Measurements from ENCODE around the gene AKAP9. TPM values are rescaled to one million over a fixed set of nuclear protein-coding genes. Genes with fewer than 3 reads are reported as not detected.
A peak's percentile ranks its signal among the peaks of the same experiment; 100 is the strongest.
"Not testable (repeated sequence)": the region's sequence is repeated elsewhere in the genome, so short reads cannot be mapped to it uniquely, and the experiment has no call there.

Gene AKAP9
- total RNA-seq, 1 donor from 2014 or later: 35.1 TPM

DNA sequence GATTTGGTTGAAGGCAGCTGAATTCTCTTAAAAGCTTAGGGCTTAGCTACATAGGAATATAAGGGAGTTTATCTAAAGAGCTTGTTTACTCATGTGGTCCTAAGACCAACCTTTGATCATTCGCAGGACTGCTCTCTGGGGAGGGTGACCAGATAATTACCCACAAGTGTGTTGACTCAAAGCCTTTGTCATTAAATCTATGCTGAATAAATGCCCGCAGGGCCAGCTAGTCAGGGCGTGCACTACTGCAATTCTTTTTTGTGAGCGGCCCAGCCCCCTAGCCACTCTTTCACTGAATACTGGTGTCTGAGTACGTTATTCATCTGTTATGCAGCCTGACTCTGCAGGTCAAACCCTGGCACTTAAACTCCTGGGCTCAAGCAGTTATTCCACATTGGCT, 69.6 kb downstream of the AKAP9 start:
- Mint-ChIP-seq H3K27ac (ENCODE audit: unreplicated experiment) (no peak overlapping the region), H3K27me3 (ENCODE audit: low read depth) (no peaks in the 10 kb centered on the region)
- TF ChIP-seq, protein P1, sequence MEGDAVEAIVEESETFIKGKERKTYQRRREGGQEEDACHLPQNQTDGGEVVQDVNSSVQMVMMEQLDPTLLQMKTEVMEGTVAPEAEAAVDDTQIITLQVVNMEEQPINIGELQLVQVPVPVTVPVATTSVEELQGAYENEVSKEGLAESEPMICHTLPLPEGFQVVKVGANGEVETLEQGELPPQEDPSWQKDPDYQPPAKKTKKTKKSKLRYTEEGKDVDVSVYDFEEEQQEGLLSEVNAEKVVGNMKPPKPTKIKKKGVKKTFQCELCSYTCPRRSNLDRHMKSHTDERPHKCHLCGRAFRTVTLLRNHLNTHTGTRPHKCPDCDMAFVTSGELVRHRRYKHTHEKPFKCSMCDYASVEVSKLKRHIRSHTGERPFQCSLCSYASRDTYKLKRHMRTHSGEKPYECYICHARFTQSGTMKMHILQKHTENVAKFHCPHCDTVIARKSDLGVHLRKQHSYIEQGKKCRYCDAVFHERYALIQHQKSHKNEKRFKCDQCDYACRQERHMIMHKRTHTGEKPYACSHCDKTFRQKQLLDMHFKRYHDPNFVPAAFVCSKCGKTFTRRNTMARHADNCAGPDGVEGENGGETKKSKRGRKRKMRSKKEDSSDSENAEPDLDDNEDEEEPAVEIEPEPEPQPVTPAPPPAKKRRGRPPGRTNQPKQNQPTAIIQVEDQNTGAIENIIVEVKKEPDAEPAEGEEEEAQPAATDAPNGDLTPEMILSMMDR (IDR thresholded peaks at IDR 0.05): no peak

DNA sequence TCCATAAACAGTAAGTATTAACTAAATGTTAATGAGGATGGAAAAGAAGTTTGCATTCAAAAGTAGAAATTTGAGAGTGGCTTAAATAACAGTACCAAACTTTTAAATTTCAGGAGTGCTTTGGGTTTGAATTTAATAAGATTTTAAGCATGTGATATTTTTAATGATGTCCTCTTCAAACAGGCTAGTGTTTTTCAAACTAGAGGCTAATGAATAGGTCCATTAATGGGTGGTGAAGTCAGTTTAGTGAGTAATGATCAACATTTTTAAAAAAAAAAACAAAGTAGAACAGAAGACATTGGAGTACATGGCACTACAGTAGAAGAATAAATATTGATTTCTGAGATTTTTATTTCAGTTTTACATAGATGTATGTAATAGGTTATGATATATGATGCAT, 72.9 kb downstream of the AKAP9 start:
- Mint-ChIP-seq H3K27ac (ENCODE audit: unreplicated experiment) (no peak overlapping the region), H3K9me3 (ENCODE audit: low read depth) (peaks cover 6% of the 10 kb centered on the region), H3K4me1 (ENCODE audit: low read depth) (no peaks in the 10 kb centered on the region), H3K36me3 (ENCODE audit: low read depth) (peaks cover 29% of the 10 kb centered on the region), H3K27me3 (ENCODE audit: low read depth) (no peaks in the 10 kb centered on the region), H3K4me3 (ENCODE audit: unreplicated experiment) (no peak overlapping the region)
- TF ChIP-seq, protein P1 (IDR thresholded peaks at IDR 0.05): no peak
- DNase-seq (ENCODE audit: low spot score): no peak

More for the DNA sequence above, 69.6 kb downstream of the AKAP9 start:
- Mint-ChIP-seq H3K9me3 (ENCODE audit: low read depth) (peaks cover 6% of the 10 kb centered on the region), H3K4me3 (ENCODE audit: unreplicated experiment) (no peak overlapping the region), H3K36me3 (ENCODE audit: low read depth) (peaks cover 38% of the 10 kb centered on the region), H3K4me1 (ENCODE audit: low read depth) (no peaks in the 10 kb centered on the region)
- DNase-seq (ENCODE audit: low spot score): no peak

DNA sequence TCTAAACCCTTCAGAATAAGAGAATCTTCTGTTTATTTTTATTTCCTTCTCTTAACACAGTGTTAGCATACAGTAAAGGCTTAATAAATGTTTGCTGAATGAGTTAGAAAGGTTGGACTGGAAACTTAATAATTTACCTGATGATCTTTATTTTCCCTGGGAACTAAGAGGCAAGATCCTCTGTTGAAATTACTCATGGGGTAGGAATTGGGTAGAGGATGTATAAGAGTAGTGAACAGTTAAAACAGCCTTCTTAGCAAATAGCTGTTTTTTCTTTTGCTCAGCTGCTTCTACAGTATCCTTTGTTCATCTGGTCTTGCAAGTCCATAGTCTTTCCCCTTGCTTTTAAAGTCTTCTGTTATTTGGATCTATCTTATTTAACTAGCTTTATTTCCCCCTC, 80.0 kb downstream of the AKAP9 start:
- TF ChIP-seq, protein P1 (IDR thresholded peaks at IDR 0.05): no peak
- H3K4me3 Mint-ChIP-seq (ENCODE audit: unreplicated experiment): no peak overlapping the region
- peaks cover 18% of the 10 kb centered on the region for H3K36me3 Mint-ChIP-seq (ENCODE audit: low read depth)
- no peaks in the 10 kb centered on the region for H3K9me3 Mint-ChIP-seq (ENCODE audit: low read depth)
- no peak overlapping the region for H3K27ac Mint-ChIP-seq (ENCODE audit: unreplicated experiment)
- DNase-seq (ENCODE audit: low spot score): no peak
- H3K4me1 Mint-ChIP-seq (ENCODE audit: low read depth): peaks cover 6% of the 10 kb centered on the region
- H3K27me3 Mint-ChIP-seq (ENCODE audit: low read depth): no peaks in the 10 kb centered on the region

DNA sequence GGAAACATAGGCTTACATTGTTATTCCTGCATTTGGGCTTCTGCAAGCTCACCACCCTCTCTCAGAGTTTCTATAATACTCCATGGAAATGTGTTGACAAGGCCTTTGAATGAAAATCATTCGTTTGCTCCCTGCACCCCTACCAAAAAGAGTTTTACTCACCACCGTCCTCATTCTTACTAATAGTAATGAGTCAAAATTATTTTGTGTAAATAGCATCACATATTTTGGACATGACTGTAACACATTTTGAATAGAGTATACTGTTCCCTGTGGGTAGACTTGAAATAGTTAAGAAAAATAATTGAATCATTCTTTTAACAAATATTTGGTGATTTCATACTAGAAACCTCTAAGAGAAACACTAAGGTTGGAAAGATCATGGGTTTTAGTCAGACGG, 84.6 kb downstream of the AKAP9 start:
- no peaks in the 10 kb centered on the region for H3K27me3 Mint-ChIP-seq (ENCODE audit: low read depth)
- TF ChIP-seq, protein P1 (IDR thresholded peaks at IDR 0.05): no peak
- H3K9me3 Mint-ChIP-seq (ENCODE audit: low read depth): no peaks in the 10 kb centered on the region
- no peak overlapping the region for H3K4me3 Mint-ChIP-seq (ENCODE audit: unreplicated experiment)
- H3K36me3 Mint-ChIP-seq (ENCODE audit: low read depth): peaks cover 21% of the 10 kb centered on the region
- DNase-seq (ENCODE audit: low spot score): no peak
- H3K27ac Mint-ChIP-seq (ENCODE audit: unreplicated experiment): peak overlapping the region; percentile 52
- peaks cover 11% of the 10 kb centered on the region for H3K4me1 Mint-ChIP-seq (ENCODE audit: low read depth)

DNA sequence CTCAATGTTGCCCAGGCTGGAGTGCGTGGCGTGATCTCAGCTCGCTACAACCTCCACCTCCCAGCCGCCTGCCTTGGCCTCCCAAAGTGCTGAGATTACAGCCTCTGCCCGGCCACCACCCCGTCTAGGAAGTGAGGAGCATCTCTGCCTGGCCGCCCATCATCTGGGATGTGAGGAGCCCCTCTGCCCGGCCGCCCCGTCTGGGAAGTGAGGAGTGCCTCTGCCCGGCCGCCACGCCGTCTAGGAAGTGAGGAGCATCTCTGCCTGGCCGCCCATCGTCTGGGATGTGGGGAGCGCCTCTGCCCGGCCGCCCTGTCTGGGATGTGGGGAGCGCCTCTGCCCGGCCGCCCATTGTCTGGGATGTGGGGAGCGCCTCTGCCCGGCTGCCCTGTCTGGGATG, 86.0 kb downstream of the AKAP9 start:
- H3K27ac Mint-ChIP-seq (ENCODE audit: unreplicated experiment); H3K27me3 Mint-ChIP-seq (ENCODE audit: low read depth); H3K4me3 Mint-ChIP-seq (ENCODE audit: unreplicated experiment); DNase-seq (ENCODE audit: low spot score); H3K9me3 Mint-ChIP-seq (ENCODE audit: low read depth): not testable (repeated sequence)
- peaks cover 11% of the 10 kb centered on the region for H3K4me1 Mint-ChIP-seq (ENCODE audit: low read depth)
- H3K36me3 Mint-ChIP-seq (ENCODE audit: low read depth): peaks cover 19% of the 10 kb centered on the region

DNA sequence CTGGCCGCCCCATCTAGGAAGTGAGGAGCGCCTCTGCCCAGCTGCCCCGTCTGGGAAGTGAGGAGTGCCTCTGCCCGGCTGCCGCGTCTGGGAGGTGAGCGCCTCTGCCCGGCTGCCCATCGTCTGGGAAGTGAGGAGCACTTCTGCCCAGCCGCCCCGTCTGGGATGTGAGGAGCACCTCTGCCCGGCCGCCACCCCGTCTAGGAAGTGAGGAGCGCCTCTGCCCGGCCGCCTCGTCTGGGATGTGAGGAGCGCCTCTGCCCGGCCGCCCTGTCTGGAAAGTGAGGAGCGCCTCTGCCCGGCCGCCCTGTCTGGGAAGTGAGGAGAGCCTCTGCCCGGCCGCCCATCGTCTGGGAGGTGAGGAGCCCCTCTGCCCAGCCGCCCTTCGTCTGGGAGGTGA, 86.5 kb downstream of the AKAP9 start:
- not testable (repeated sequence) for DNase-seq (ENCODE audit: low spot score); H3K9me3 Mint-ChIP-seq (ENCODE audit: low read depth); H3K27me3 Mint-ChIP-seq (ENCODE audit: low read depth); H3K4me3 Mint-ChIP-seq (ENCODE audit: unreplicated experiment); H3K27ac Mint-ChIP-seq (ENCODE audit: unreplicated experiment)
- H3K4me1 Mint-ChIP-seq (ENCODE audit: low read depth): peaks cover 11% of the 10 kb centered on the region
- peaks cover 18% of the 10 kb centered on the region for H3K36me3 Mint-ChIP-seq (ENCODE audit: low read depth)

Data from chondrocyte (in vitro differentiated cells).